Keratinocyte (primary cell): Measurements from ENCODE around the gene SLC2A9. TPM values are rescaled to one million over a fixed set of nuclear protein-coding genes. Genes with fewer than 3 reads are reported as not detected.

Source experiments
- DNase-seq: peaks from one replicate; pipeline ENCODE4 v3.0.0-alpha.2; 2011; ENCODE audit warnings: low read depth, missing footprints, low spot score
- FAIRE-seq: peaks from 2 replicates; lab custom pipeline; 2011; peaks lifted over from hg19 to GRCh38; lab: Jason Lieb, UNC
- H2AFZ ChIP-seq: 2 replicates; pipeline ENCODE4 v1.6.0; 2012; ENCODE audit warnings: low read length, control low read depth, inconsistent platforms; ENCODE audit not compliant: control insufficient read depth
- H3K27ac ChIP-seq: 2 replicates; pipeline ENCODE4 v1.5.1; 2011; ENCODE audit warnings: low read length; ENCODE audit not compliant: control insufficient read depth, insufficient read depth
- H3K27me3 ChIP-seq: 3 replicates; pipeline ENCODE4 v1.6.0; 2011; ENCODE audit warnings: low read length; ENCODE audit not compliant: control insufficient read depth, insufficient read depth; ENCODE audit errors: extremely low read depth
- H3K36me3 ChIP-seq, 2 experiments: 2 replicates in 1 of 2; 3 replicates in 1 of 2; pipeline ENCODE4 v1.5.1; 2011; ENCODE audit warnings: low read length in 2 of 2, mild to moderate bottlenecking in 1 of 2; ENCODE audit not compliant: control insufficient read depth in 2 of 2, insufficient read depth in 2 of 2; ENCODE audit errors: extremely low read depth in 1 of 2
- H3K4me1 ChIP-seq: 3 replicates; pipeline ENCODE4 v1.5.1; 2011; ENCODE audit warnings: low read length; ENCODE audit not compliant: control insufficient read depth, insufficient read depth; ENCODE audit errors: extremely low read depth
- H3K4me2 ChIP-seq: 3 replicates; pipeline ENCODE4 v1.6.0; 2011; ENCODE audit warnings: low read depth, low read length; ENCODE audit not compliant: control insufficient read depth, insufficient read depth; ENCODE audit errors: extremely low read depth
- H3K4me3 ChIP-seq, 3 experiments: fragments of 200-600 bp in 1 of 3; sonication (generic) in 1 of 3; 2 replicates in 2 of 3; 3 replicates in 1 of 3; pipeline ENCODE4 v1.5.1; 2011 to 2016; ENCODE audit warnings: low read length in 3 of 3, mild to moderate bottlenecking in 3 of 3, control low read depth in 2 of 3, inconsistent platforms in 1 of 3, low read depth in 1 of 3, mixed read lengths in 1 of 3, mixed run types in 1 of 3, moderate library complexity in 1 of 3; ENCODE audit not compliant: control insufficient read depth in 2 of 3, insufficient read depth in 2 of 3; ENCODE audit errors: extremely low read depth in 1 of 3
- H3K79me2 ChIP-seq: 2 replicates; pipeline ENCODE4 v1.6.0; 2012; ENCODE audit warnings: low read length; ENCODE audit not compliant: control insufficient read depth, insufficient read depth
- H3K9ac ChIP-seq: 3 replicates; pipeline ENCODE4 v1.6.0; 2011; ENCODE audit warnings: low read length; ENCODE audit not compliant: control insufficient read depth, insufficient read depth; ENCODE audit errors: extremely low read depth
- H3K9me1 ChIP-seq: 3 replicates; pipeline ENCODE4 v1.6.0; 2011; ENCODE audit warnings: low read length; ENCODE audit not compliant: control insufficient read depth, insufficient read depth; ENCODE audit errors: extremely low read depth
- H3K9me3 ChIP-seq: 2 replicates; pipeline ENCODE4 v1.5.1; 2012; ENCODE audit warnings: low read depth, low read length; ENCODE audit not compliant: control insufficient read depth
- H4K20me1 ChIP-seq: 3 replicates; pipeline ENCODE4 v1.6.0; 2011; ENCODE audit warnings: low read length; ENCODE audit not compliant: control insufficient read depth, insufficient read depth; ENCODE audit errors: extremely low read depth
- EZH2 ChIP-seq: IDR thresholded peaks from one replicate; pipeline ENCODE4 v1.6.1; 2012; ENCODE audit warnings: inconsistent platforms, mild to moderate bottlenecking, low read length, moderate library complexity
- dilution Hi-C: fragments of 300-500 bp; cut with MboI; formaldehyde crosslinking; loops from one replicate; pipeline ENCODE4 v1.7.0; 2020; ENCODE audit warnings: low sequenced_read_pairs; ENCODE audit not compliant: extremely low pct_ligation_motif_present
- polyA plus RNA-seq, 5 experiments: library from polyadenylated mRNA; depleted of rRNA in 3 of 5; stranded (reverse) in 3 of 5; stranded (forward) in 1 of 5; unstranded in 1 of 5; fragments of >200 nt; gene quantifications; 1 replicate in 1 of 5; 2 replicates in 3 of 5; 3 replicates in 1 of 5; pipeline versions ENCODE4 v1.2.1 to v1.2.3, GENCODE V29; 2011 to 2012; ENCODE audit warnings: missing spikeins in 2 of 5, low read depth in 1 of 5, low replicate concordance in 1 of 5
- TF ChIP-seq, protein P1 (sequence below), 3 experiments: IDR thresholded peaks in 1 of 3; conservative IDR thresholded peaks in 1 of 3; optimal IDR thresholded peaks in 1 of 3; 2 replicates in 2 of 3; 3 replicates in 1 of 3; pipeline versions ENCODE3 to v1.5.1; 2011; ENCODE audit warnings: low read length in 3 of 3, mild to moderate bottlenecking in 3 of 3, moderate library complexity in 2 of 3, control low read depth in 1 of 3, inconsistent platforms in 1 of 3; ENCODE audit not compliant: insufficient read depth in 2 of 3; ENCODE audit errors: extremely low read depth in 1 of 3

The SLC2A9 gene
- polyA plus RNA-seq, 1 donor (not counting 4 experiments of a cell fraction or from before 2014, with no cell fraction given): 37.3 TPM

DNA sequence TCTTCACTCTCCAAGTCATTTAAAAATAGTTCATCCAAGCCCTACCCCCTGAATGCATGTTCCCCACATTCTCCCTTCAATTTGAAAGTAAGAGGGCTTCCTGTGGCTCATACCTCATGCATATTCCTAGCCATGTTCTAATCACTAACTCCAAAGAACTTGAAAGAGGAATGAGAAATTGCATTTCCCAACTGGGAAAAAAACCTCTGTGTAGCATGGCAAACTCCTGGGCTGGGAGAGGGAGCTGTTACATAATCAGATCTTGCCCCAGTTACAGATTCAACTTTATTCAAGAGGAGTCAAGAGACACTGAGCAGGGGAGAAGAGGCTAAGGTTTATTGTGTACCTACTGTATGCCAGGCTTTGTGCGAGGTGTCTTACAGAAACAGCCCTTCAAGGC is 90.2 kb downstream of the SLC2A9 start:
- H3K4me2 ChIP-seq: no peak overlapping the region
- no peak for TF ChIP-seq EZH2
- TF ChIP-seq, protein P1, sequence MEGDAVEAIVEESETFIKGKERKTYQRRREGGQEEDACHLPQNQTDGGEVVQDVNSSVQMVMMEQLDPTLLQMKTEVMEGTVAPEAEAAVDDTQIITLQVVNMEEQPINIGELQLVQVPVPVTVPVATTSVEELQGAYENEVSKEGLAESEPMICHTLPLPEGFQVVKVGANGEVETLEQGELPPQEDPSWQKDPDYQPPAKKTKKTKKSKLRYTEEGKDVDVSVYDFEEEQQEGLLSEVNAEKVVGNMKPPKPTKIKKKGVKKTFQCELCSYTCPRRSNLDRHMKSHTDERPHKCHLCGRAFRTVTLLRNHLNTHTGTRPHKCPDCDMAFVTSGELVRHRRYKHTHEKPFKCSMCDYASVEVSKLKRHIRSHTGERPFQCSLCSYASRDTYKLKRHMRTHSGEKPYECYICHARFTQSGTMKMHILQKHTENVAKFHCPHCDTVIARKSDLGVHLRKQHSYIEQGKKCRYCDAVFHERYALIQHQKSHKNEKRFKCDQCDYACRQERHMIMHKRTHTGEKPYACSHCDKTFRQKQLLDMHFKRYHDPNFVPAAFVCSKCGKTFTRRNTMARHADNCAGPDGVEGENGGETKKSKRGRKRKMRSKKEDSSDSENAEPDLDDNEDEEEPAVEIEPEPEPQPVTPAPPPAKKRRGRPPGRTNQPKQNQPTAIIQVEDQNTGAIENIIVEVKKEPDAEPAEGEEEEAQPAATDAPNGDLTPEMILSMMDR (optimal IDR thresholded peaks at IDR 0.05 in 1 of 3, IDR thresholded peaks at IDR 0.05 in 1 of 3, conservative IDR thresholded peaks at IDR 0.05 in 1 of 3; ENCODE audit: extremely low read depth in 1 of 3, insufficient read depth in 2 of 3, low read length in 3 of 3): no peak
- H2AFZ ChIP-seq: no peak overlapping the region
- no peak for DNase-seq
- H3K79me2 ChIP-seq: no peaks in the 10 kb centered on the region
- no peak for FAIRE-seq
- no peak overlapping the region for H3K27ac ChIP-seq
- H3K9me1 ChIP-seq: peaks cover 2% of the 10 kb centered on the region
- H4K20me1 ChIP-seq: peaks cover 6% of the 10 kb centered on the region
- H3K9ac ChIP-seq: no peak overlapping the region
- no peaks in the 10 kb centered on the region for H3K27me3 ChIP-seq
- peaks cover 15 to 17% of the 10 kb centered on the region in 2 experiments for H3K36me3 ChIP-seq
- no peaks in the 10 kb centered on the region for H3K9me3 ChIP-seq
- dilution Hi-C loops: no loop called here
- no peak overlapping the region for H3K4me3 ChIP-seq
- no peaks in the 10 kb centered on the region for H3K4me1 ChIP-seq

DNA sequence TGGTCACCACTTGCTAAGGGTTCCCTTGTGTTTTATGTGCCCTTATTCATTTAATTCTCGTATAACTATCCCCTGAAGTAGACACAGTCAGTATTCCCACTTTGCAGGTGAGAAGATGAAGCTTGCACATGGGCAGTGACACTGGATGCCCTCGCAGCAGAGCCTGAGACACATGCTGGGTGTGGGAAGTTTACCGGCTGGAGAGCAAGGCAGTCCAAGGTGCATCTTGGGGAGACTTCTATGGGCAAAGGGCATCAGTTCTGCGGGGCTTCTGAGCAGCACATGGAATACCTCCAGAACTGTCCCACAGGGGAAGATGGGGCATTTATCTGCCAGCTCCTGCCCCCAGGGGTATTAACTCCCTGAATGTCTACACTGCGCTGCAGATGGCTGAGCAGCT is 92.2 kb downstream of the SLC2A9 start:
- peaks cover 15% of the 10 kb centered on the region for H3K4me1 ChIP-seq
- dilution Hi-C loops: no loop called here
- H3K4me3 ChIP-seq: no peak overlapping the region
- H3K9me3 ChIP-seq: no peaks in the 10 kb centered on the region
- H3K36me3 ChIP-seq: peaks cover 15 to 19% of the 10 kb centered on the region in 2 experiments
- no peaks in the 10 kb centered on the region for H3K79me2 ChIP-seq
- H3K9ac ChIP-seq: no peak overlapping the region
- peaks cover 6% of the 10 kb centered on the region for H4K20me1 ChIP-seq
- DNase-seq (no peak), FAIRE-seq (no peak)
- H2AFZ ChIP-seq: no peak overlapping the region
- H3K27ac ChIP-seq: no peak overlapping the region
- TF ChIP-seq EZH2: no peak
- TF ChIP-seq, protein P1 (optimal IDR thresholded peaks at IDR 0.05 in 1 of 3, IDR thresholded peaks at IDR 0.05 in 1 of 3, conservative IDR thresholded peaks at IDR 0.05 in 1 of 3; ENCODE audit: extremely low read depth in 1 of 3, insufficient read depth in 2 of 3, low read length in 3 of 3): no peak
- H3K9me1 ChIP-seq: peaks cover 5% of the 10 kb centered on the region
- H3K27me3 ChIP-seq: no peaks in the 10 kb centered on the region
- no peak overlapping the region for H3K4me2 ChIP-seq
